ENCODE data around the gene FADS2. TPM values are rescaled to one million over a fixed set of nuclear protein-coding genes. Genes with fewer than 3 reads are reported as not detected.

FADS2 gene
- total and polyA plus RNA-seq, 2 experiments from 2014 or later: 317 to 356 TPM

- Histone ChIP-seq H3K4me2 (peak overlapping the region; percentile 93), H3K79me2 (peaks cover 87% of the 10 kb centered on the region), H3K27ac (no peak overlapping the region), H3K9me2 (replicated peaks; ENCODE audit: insufficient read depth) (no peaks in the 10 kb centered on the region), H3K9me3 (ENCODE audit: low read depth) (no peaks in the 10 kb centered on the region), H3K4me3 (no peak overlapping the region), H2AFZ (no peak overlapping the region), H3K4me1 (ENCODE audit: insufficient read depth) (peaks cover 32% of the 10 kb centered on the region), H4K20me1 (ENCODE audit: insufficient read depth, poor library complexity, severe bottlenecking) (peaks cover 57% of the 10 kb centered on the region), H3K36me3 (replicated peaks; ENCODE audit: insufficient read depth, low read depth) (no peaks in the 10 kb centered on the region), H3K27me3 (no peaks in the 10 kb centered on the region)
- 94% methylated on average over 4 of the region's 4 CpGs for WGBS (ENCODE audit: low lambda C conversion rate, missing lambda C conversion rate)
- no peak for DNase-seq (ENCODE audit: low spot score)
- TF ChIP-seq CTCF (IDR thresholded peaks at IDR 0.05; ENCODE audit: poor library complexity) (no peak), EZH2phosphoT487 (IDR thresholded peaks at IDR 0.05; ENCODE audit: low read depth, severe bottlenecking, unreplicated experiment) (no peak), EZH2 (IDR thresholded peaks at IDR 0.05; ENCODE audit: borderline replicate concordance) (no peak)
These were observed 4.1 kb downstream of the FADS2 start for GRCh38 chr11:61832207-61832606.

GRCh38 chr11:61832754-61833153 is 4.7 kb downstream of the FADS2 start:
- 90% methylated on average over 7 of the region's 7 CpGs for WGBS (ENCODE audit: low lambda C conversion rate, missing lambda C conversion rate)
- H4K20me1 ChIP-seq (ENCODE audit: insufficient read depth, poor library complexity, severe bottlenecking): peaks cover 61% of the 10 kb centered on the region
- peaks cover 91% of the 10 kb centered on the region for H3K79me2 ChIP-seq
- H3K9me2 ChIP-seq (replicated peaks; ENCODE audit: insufficient read depth): no peaks in the 10 kb centered on the region
- no peaks in the 10 kb centered on the region for H3K27me3 ChIP-seq
- no peak for TF ChIP-seq EZH2phosphoT487 (IDR thresholded peaks at IDR 0.05; ENCODE audit: low read depth, severe bottlenecking, unreplicated experiment)
- TF ChIP-seq EZH2 (IDR thresholded peaks at IDR 0.05; ENCODE audit: borderline replicate concordance): no peak
- no peak for TF ChIP-seq CTCF (IDR thresholded peaks at IDR 0.05; ENCODE audit: poor library complexity)
- no peak overlapping the region for H3K4me3 ChIP-seq
- no peak for DNase-seq (ENCODE audit: low spot score)
- H3K36me3 ChIP-seq (replicated peaks; ENCODE audit: insufficient read depth, low read depth): no peaks in the 10 kb centered on the region
- H2AFZ ChIP-seq: no peak overlapping the region
- H3K9me3 ChIP-seq (ENCODE audit: low read depth): no peaks in the 10 kb centered on the region
- no peak overlapping the region for H3K4me2 ChIP-seq
- peaks cover 32% of the 10 kb centered on the region for H3K4me1 ChIP-seq (ENCODE audit: insufficient read depth)
- H3K27ac ChIP-seq: no peak overlapping the region

- H3K9me3 ChIP-seq (ENCODE audit: low read depth): no peaks in the 10 kb centered on the region
- peaks cover 63% of the 10 kb centered on the region for H4K20me1 ChIP-seq (ENCODE audit: insufficient read depth, poor library complexity, severe bottlenecking)
- H3K9me2 ChIP-seq (replicated peaks; ENCODE audit: insufficient read depth): no peaks in the 10 kb centered on the region
- H3K4me1 ChIP-seq (ENCODE audit: insufficient read depth): peaks cover 32% of the 10 kb centered on the region
- no peak overlapping the region for H3K4me2 ChIP-seq
- peaks cover 89% of the 10 kb centered on the region for H3K79me2 ChIP-seq
- H3K27ac ChIP-seq: no peak overlapping the region
- DNase-seq (ENCODE audit: low spot score): no peak
- 90% methylated on average over 11 of the region's 11 CpGs for WGBS (ENCODE audit: low lambda C conversion rate, missing lambda C conversion rate)
- no peaks in the 10 kb centered on the region for H3K27me3 ChIP-seq
- no peak overlapping the region for H3K4me3 ChIP-seq
- TF ChIP-seq CTCF (IDR thresholded peaks at IDR 0.05; ENCODE audit: poor library complexity) (no peak), EZH2 (IDR thresholded peaks at IDR 0.05; ENCODE audit: borderline replicate concordance) (no peak), EZH2phosphoT487 (IDR thresholded peaks at IDR 0.05; ENCODE audit: low read depth, severe bottlenecking, unreplicated experiment) (no peak)
- H3K36me3 ChIP-seq (replicated peaks; ENCODE audit: insufficient read depth, low read depth): no peaks in the 10 kb centered on the region
- no peak overlapping the region for H2AFZ ChIP-seq
These were observed 5.4 kb downstream of the FADS2 start for GRCh38 chr11:61833471-61833870.

- Histone ChIP-seq H3K79me2 (peaks cover 85% of the 10 kb centered on the region), H3K4me2 (no peak overlapping the region)
These were observed 5.8 kb downstream of the FADS2 start for GRCh38 chr11:61833926-61834277.

More at GRCh38 chr11:61833926-61834277, 5.8 kb downstream of the FADS2 start:
- Histone ChIP-seq H4K20me1 (ENCODE audit: insufficient read depth, poor library complexity, severe bottlenecking) (peaks cover 63% of the 10 kb centered on the region), H3K4me1 (ENCODE audit: insufficient read depth) (peaks cover 32% of the 10 kb centered on the region), H3K9me3 (ENCODE audit: low read depth) (no peaks in the 10 kb centered on the region), H3K27me3 (no peaks in the 10 kb centered on the region), H3K4me3 (no peak overlapping the region), H3K36me3 (replicated peaks; ENCODE audit: insufficient read depth, low read depth) (no peaks in the 10 kb centered on the region), H3K27ac (peak overlapping the region; percentile 85), H2AFZ (no peak overlapping the region), H3K9me2 (replicated peaks; ENCODE audit: insufficient read depth) (no peaks in the 10 kb centered on the region)
- DNase-seq (ENCODE audit: low spot score): no peak
- 95% methylated on average over 12 of the region's 12 CpGs for WGBS (ENCODE audit: low lambda C conversion rate, missing lambda C conversion rate)
- TF ChIP-seq CTCF (IDR thresholded peaks at IDR 0.05; ENCODE audit: poor library complexity) (no peak), EZH2phosphoT487 (IDR thresholded peaks at IDR 0.05; ENCODE audit: low read depth, severe bottlenecking, unreplicated experiment) (no peak), EZH2 (IDR thresholded peaks at IDR 0.05; ENCODE audit: borderline replicate concordance) (no peak)
